NOMO-1 treated with DMSO at 0.1 percent for 48 hours (cell line): ENCODE data around the gene MED8.

Source experiments
- DNase-seq: peaks from one replicate; lab custom pipeline; 2025; ENCODE audit not compliant: unreplicated experiment; lab: John Stamatoyannopoulos, UW

Gene MED8

GRCh38 chr1:43337588-43337987, 52.0 kb downstream of the MED8 start, which contains the start of gene MPL:
TSS of gene MPL (plus strand) at chr1:43337818. CDS start at chr1:43337849, 31 bp downstream.
- DNase-seq = no peak

DNA sequence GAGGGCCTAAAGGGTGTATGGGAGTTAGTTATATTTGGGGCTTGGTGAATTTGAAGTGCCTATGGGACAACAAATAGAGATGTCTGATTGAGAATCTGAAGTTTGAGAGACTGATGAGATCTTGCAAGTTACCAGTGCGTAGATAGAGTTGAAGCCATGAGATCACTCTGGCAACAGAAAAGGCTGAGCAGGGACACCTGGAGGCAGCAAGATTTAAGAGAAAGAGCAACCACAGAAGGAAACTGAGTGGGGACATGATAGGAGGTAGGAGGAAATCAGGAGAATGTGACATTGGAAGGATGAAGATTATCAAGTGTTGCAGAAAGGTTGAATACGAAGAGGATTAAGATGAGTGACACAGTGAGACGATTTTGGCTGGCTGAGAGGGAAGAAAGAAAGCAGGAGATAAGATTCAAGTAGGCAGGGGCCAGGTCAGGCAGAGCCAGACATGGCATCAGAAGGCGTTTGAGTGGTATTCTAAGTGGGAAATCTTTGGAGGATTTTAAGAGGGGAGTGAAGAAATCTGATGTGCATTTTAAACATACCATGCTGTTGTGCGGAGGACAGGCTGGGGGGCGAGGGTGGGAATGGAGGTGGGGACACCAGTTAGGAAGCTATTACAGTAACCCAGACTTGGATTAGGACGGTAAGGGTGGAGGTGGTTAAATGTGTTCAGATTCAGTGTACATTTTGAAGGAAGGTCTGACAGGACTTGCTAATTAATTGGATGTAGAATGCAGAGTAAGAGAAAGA, 55.0 kb downstream of the MED8 start:
- DNase-seq = no peak
